Smooth muscle cell (in vitro differentiated cells): Measurements from ENCODE around the gene TPRG1L. TPM values are rescaled to one million over a fixed set of nuclear protein-coding genes. Genes with fewer than 3 reads are reported as not detected.
A peak's percentile ranks its signal among the peaks of the same experiment; 100 is the strongest.

Experiments
- DNase-seq: peaks from one replicate; lab custom pipeline; 2025; ENCODE audit not compliant: unreplicated experiment; lab: John Stamatoyannopoulos, UW
- H2AFZ ChIP-seq: fragments of 200-600 bp; sonication (generic); 2 replicates; pipeline ENCODE4 v1.6.0; 2016; ENCODE audit warnings: antibody characterized with exemption, low read depth, mild to moderate bottlenecking
- H3F3A ChIP-seq: fragments of 200-600 bp; sonication (generic); 2 replicates; pipeline ENCODE4 v1.6.0; 2017; ENCODE audit warnings: antibody characterized with exemption, low read depth
- H3K27ac ChIP-seq: fragments of 200-600 bp; sonication (generic); 2 replicates; pipeline ENCODE4 v1.5.1; 2016; ENCODE audit warnings: low read depth, mild to moderate bottlenecking
- H3K27me3 ChIP-seq: fragments of 200-600 bp; sonication (generic); 2 replicates; pipeline ENCODE4 v1.6.1; 2016; ENCODE audit warnings: low read depth, mild to moderate bottlenecking
- H3K36me3 ChIP-seq: fragments of 200-600 bp; sonication (generic); 2 replicates; pipeline ENCODE4 v1.5.1; 2016; ENCODE audit warnings: low read depth
- H3K4me1 ChIP-seq: fragments of 200-600 bp; sonication (generic); 2 replicates; pipeline ENCODE4 v1.5.1; 2016; ENCODE audit warnings: low read depth
- H3K4me2 ChIP-seq: fragments of 200-600 bp; sonication (generic); 2 replicates; pipeline ENCODE4 v1.6.0; 2016; ENCODE audit warnings: mild to moderate bottlenecking
- H3K4me3 ChIP-seq: fragments of 200-600 bp; sonication (generic); 2 replicates; pipeline ENCODE4 v1.5.1; 2016; ENCODE audit warnings: mild to moderate bottlenecking
- H3K79me2 ChIP-seq: fragments of 200-600 bp; sonication (generic); 2 replicates; pipeline ENCODE4 v1.6.0; 2016; ENCODE audit warnings: low read depth, mild to moderate bottlenecking
- H3K9ac ChIP-seq: fragments of 200-600 bp; sonication (generic); 2 replicates; pipeline ENCODE4 v1.6.0; 2016; ENCODE audit warnings: low read depth
- H3K9me3 ChIP-seq: fragments of 200-600 bp; sonication (generic); replicated peaks from 2 replicates; pipeline ENCODE4 v1.5.1; 2016; ENCODE audit warnings: low read depth
- H4K20me1 ChIP-seq: fragments of 200-600 bp; sonication (generic); 2 replicates; pipeline ENCODE4 v1.6.0; 2016; ENCODE audit warnings: low read depth
- WGBS: methylation state at CpG from one replicate; pipeline ENCODE4 v1.1.7; 2016; ENCODE audit warnings: low lambda C conversion rate; 5-methylcytosine and 5-hydroxymethylcytosine counted together
- polyA plus RNA-seq: library from polyadenylated mRNA; unstranded; fragments of >200 nt; fragmentation: Nextera tagmentation; extraction: Ambion mirVana; gene quantifications from 2 replicates; pipeline ENCODE4 v1.2.1, GENCODE V29; 2016
- total RNA-seq: library from RNA; depleted of rRNA; stranded (reverse); fragments of >200 nt; gene quantifications from 2 replicates; pipeline ENCODE4 v1.2.3, GENCODE V29; 2014
- TF ChIP-seq, protein P1 (sequence below): fragments of 200-600 bp; sonication (generic); IDR thresholded peaks from 2 replicates; pipeline ENCODE4 v1.5.1; 2017; ENCODE audit warnings: borderline replicate concordance, mild to moderate bottlenecking, antibody characterized with exemption; ENCODE audit not compliant: insufficient read depth, poor library complexity, severe bottlenecking

The TPRG1L gene
- total and polyA plus RNA-seq, 2 experiments from 2014 or later: 20.7 to 35.0 TPM

DNA sequence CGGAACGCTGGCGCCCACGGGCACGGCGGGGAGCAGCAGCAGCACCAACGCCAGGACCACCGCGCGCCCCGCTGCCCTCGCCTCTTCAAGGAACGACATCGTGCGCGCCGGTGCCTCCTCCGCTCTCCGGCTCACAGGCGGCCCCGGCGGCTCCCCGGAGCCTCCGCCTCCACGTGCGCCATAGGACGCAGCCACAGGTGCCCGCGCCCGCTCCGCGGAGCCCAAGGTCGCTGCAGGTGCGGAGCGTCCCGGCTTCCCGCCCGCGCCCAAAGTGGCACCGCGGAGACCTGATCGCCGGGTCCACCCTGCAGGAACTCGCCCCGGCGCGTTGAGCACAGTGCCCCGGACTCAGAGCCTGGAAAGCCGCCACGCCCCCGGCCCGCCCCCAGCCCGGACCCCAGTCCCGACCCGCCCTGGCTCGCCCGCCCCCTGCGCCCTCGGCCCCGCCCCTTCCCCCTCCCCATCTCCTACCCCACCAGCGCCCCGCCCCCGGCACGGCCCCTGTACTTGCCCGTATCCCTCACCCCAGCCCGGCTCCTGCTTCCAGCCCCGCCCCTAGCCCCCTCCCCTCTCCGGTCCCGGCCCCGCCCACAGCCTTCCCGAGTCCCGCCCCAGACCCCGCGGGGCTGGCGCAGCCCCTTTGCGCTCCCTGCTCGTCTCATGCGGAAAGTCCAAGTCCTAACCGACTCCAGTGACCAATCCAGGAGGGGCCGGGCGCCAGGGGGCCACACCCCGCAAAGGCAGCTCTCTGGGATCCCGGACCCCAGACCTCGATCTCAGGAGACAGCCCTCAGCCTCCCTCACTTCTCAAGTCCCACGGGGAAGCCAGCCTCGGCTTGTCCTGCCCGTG lies 13.4 kb upstream of the TPRG1L start, which contains the start of gene MEGF6:
Gene MEGF6, minus strand, starts transcription at position 339 of the 850 bp plus-strand sequence. Its CDS starts 240 bp downstream, at position 99.
- Histone ChIP-seq H4K20me1 (no peaks in the 10 kb centered on the region), H3K27me3 (peaks cover 17% of the 10 kb centered on the region), H3F3A (peaks cover 5% of the 10 kb centered on the region), H2AFZ (no peak within 1 kb of the TSS), H3K79me2 (no peaks in the 10 kb centered on the region), H3K9me3 (no peaks in the 10 kb centered on the region), H3K4me3 (peak within 1 kb of the TSS; percentile 52), H3K27ac (no peak within 1 kb of the TSS), H3K9ac (no peak within 1 kb of the TSS), H3K36me3 (no peaks in the 10 kb centered on the region), H3K4me1 (peaks cover 23% of the 10 kb centered on the region), H3K4me2 (peak within 1 kb of the TSS; percentile 91)
- TF ChIP-seq, protein P1, sequence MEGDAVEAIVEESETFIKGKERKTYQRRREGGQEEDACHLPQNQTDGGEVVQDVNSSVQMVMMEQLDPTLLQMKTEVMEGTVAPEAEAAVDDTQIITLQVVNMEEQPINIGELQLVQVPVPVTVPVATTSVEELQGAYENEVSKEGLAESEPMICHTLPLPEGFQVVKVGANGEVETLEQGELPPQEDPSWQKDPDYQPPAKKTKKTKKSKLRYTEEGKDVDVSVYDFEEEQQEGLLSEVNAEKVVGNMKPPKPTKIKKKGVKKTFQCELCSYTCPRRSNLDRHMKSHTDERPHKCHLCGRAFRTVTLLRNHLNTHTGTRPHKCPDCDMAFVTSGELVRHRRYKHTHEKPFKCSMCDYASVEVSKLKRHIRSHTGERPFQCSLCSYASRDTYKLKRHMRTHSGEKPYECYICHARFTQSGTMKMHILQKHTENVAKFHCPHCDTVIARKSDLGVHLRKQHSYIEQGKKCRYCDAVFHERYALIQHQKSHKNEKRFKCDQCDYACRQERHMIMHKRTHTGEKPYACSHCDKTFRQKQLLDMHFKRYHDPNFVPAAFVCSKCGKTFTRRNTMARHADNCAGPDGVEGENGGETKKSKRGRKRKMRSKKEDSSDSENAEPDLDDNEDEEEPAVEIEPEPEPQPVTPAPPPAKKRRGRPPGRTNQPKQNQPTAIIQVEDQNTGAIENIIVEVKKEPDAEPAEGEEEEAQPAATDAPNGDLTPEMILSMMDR: no peak
- DNase-seq: peak; percentile 21
- WGBS: 3% methylated on average over 41 of the region's 87 CpGs

DNA sequence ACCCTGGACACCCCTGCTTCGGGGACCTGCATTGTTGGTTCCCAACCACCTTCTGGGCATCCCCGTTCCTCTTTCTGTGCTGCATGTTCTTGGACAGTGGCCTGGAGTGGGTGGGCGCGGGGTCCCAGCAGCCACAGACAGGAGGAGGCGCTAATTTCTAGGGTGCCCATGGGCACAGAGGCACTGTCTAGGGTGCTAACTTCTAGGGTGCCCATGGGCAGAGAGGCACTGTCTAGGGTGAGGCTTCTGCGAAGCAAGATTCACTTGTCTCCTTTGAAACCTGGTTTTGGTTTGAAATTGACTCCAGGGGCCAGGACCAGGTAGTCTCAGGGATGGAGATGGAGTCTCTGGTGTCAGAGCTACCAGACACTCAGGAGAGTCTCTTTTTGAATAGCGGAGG lies 12.7 kb upstream of the TPRG1L start:
- H3K79me2 ChIP-seq: no peaks in the 10 kb centered on the region

DNA sequence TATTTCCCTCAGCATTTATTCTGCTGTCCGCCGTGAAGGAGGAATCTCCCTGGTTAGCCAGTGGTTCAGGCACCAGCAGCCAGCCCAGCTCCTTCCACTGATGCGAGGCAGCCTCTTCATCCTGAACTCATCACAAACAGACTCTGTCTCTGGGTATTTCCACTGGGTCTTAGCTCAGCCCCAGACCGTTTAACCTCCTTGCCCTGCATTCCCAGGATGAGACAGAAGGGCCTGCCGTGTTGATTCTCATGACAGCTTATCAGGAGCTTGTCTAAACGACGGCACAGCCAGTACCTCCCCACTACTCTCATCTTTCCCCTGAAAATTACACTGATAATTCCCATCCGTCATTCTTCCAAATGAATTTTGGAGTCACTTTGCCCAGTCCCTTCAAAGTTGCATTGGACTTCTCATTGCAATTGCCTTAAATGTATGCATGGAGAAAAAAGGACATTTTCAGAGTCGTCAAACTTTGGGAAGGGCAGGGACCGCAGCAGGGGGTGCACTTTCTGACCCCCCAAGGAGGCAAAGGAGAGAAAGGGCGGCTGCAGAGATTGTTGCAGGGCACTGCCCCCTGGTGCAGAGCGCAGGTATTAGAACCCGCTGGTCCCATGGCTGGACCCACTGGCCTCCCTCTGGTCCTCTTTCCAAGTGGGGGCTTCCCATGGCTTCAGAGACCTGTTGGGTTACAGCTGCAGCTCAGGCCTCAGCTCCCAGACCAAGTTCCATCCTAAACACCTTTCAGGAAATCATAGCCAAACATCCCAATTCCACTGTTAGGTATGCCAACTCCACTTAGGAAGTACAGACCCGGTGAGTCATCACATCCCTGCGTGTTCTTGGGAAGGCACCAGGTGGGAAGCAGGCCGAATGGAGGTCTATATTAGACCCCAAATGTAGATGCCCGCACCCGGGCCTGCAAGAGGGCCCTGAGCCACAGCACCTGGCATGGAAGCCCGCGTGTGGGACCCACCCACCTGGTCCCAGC lies 9.8 kb upstream of the TPRG1L start:
- H3F3A ChIP-seq: peaks cover 5% of the 10 kb centered on the region
- H3K4me3 ChIP-seq: no peak overlapping the region
- no peak overlapping the region for H3K9ac ChIP-seq
- H3K27ac ChIP-seq: no peak overlapping the region
- H3K4me2 ChIP-seq: no peak overlapping the region
- no peaks in the 10 kb centered on the region for H4K20me1 ChIP-seq
- no peaks in the 10 kb centered on the region for H3K36me3 ChIP-seq
- TF ChIP-seq, protein P1: peak; percentile 54
- no peaks in the 10 kb centered on the region for H3K79me2 ChIP-seq
- 59% methylated on average over 20 of the region's 20 CpGs for WGBS
- no peak for DNase-seq
- H3K27me3 ChIP-seq: peaks cover 16% of the 10 kb centered on the region
- no peak overlapping the region for H2AFZ ChIP-seq
- no peaks in the 10 kb centered on the region for H3K9me3 ChIP-seq
- H3K4me1 ChIP-seq: peaks cover 20% of the 10 kb centered on the region

More for the DNA sequence above, 12.7 kb upstream of the TPRG1L start:
- 77% methylated on average over 7 of the region's 7 CpGs for WGBS
- Histone ChIP-seq H3K36me3 (no peaks in the 10 kb centered on the region), H3K4me2 (peak overlapping the region; percentile 91), H3K4me3 (no peak overlapping the region), H3K27me3 (peaks cover 17% of the 10 kb centered on the region), H3K27ac (no peak overlapping the region), H4K20me1 (no peaks in the 10 kb centered on the region), H2AFZ (no peak overlapping the region), H3F3A (peaks cover 5% of the 10 kb centered on the region), H3K4me1 (peaks cover 23% of the 10 kb centered on the region), H3K9me3 (no peaks in the 10 kb centered on the region), H3K9ac (no peak overlapping the region)
- DNase-seq: no peak
- TF ChIP-seq, protein P1: no peak
